Measurements from ENCODE around the gene SMURF2.
"Not testable (repeated sequence)": the region's sequence is repeated elsewhere in the genome, so short reads cannot be mapped to it uniquely, and the experiment has no call there.

The SMURF2 gene

GRCh38 chr17:64667807-64668721 lies 6.0 kb upstream of the SMURF2 start:
- DNase-seq (ENCODE audit: low spot score); FAIRE-seq: not testable (repeated sequence)

GRCh38 chr17:64664299-64664981 lies 2.3 kb upstream of the SMURF2 start:
- not testable (repeated sequence) for FAIRE-seq; DNase-seq (ENCODE audit: low spot score)

DNA sequence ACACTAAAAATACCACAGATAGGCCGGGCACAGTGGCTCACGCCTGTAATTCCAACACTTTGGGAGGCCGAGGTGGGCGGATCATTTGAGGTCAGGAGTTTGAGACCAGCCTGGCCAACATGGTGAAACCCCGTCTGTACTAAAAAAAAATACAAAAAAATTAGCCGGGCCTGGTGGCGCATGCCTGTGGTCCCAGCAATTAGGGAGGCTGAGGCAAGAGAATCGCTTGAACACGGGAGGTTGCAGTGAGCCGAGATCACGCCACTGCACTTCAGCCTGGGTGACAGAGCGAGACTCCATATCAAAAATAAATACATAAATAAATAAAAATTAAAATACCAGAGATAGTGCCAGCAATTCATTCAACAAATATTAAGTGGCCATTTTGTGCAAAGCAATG lies 1.7 kb upstream of the SMURF2 start:
- not testable (repeated sequence) for FAIRE-seq; DNase-seq (ENCODE audit: low spot score)

DNA sequence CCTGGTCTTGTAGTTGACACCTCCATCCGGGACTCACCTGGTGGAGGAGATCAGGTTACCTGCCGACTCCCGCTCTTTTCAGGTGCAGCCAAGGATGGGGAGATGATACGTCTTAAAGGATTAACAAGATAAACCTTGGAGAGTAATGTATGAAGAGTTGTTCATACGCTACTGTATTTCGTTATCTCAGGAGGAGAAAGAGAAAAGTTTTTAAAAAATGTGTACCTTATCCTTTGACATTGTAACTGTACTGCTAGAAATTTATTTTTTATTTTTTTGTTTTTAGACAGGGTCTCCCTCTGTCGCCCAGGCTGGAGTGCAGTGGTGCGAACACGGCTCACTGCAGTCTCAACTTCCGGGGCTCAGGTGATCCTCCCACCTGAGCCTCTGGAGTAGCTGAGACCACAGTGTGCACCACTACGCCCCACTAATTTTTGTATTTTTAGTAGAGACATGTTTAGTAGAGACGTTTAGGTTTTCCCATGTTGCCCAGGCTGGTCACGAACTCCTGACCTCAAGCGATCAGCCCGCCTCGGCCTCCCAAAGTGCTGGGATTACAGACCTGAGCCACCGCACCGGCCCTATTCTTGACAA lies 764 bp upstream of the SMURF2 start:
- no peak for FAIRE-seq
- DNase-seq (ENCODE audit: low spot score), result no peak

GRCh38 chr17:64661726-64661975 lies 456 bp downstream of the SMURF2 start:
- DNase-seq (ENCODE audit: low spot score), result no peak

DNA sequence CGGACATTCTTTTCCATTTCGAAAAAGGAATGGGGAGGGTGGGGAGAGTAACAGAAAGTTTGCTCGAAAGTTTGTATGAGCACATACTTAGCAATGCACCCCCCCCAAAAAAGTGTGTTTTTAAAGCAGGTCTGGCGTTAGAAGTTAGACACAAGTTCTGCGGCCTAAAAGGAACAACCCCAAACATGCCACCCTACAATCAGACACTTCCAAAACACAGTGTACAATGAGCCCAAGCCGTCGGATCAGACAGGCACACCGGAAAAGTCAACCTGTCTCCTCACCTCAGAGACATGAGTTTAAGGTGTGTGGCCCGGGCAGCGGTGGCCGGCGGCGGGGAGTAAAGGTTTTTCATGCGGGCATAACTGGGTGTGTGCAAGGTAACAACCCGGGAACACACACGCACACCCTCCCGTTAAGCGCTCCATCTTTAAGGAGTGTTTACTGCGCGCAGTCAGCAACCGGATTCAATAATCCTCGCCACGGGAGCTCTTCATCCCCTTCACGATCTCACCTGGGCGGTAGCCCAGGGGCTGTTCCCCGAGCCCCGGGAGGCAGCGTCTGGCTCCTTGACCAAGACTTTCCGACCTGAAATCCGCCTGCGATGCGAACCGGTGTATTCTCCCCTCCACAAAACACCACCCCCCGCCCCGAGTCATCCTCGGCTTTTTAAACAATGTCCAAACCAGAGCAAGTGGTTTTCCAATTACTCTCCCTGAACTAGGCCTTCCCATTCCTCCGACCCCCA lies 955 bp downstream of the SMURF2 start:
- not testable (repeated sequence) for FAIRE-seq; DNase-seq (ENCODE audit: low spot score)

More at GRCh38 chr17:64661726-64661975, 456 bp downstream of the SMURF2 start:
- FAIRE-seq, result no peak

DNA sequence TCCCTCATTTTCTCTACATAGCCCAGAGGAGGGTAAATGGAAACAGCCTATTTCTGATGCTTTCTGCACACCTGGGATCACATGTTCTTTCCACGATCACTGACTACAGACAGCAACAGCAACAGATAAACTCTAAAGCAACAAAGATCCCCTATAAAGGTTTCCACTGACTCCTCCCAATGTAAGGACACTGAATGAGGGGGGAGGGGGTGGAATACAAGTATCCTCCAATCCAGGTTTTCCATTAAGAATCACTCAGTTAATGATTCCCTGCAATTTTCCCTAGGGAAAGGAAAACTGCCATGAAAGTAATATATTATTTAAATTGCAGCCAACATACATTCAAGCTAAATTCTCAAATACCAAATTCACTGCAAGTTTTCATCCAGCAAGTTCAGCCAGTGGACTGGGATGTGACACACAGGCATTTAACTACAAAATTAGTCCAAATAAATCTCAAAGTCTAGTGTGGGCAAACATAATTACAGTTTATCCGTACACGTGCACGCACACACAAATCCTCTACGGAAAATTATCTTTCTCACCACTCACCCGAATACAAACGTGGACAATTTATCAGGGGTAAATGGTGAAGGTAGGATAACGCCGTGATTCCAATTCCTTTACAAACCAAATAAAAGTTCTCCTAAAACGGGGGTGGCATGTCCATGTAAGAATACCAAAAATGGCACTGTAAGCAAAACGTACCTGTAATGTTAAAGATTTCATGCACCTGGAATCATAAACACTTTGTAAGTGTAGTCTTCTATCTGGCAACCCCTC lies 1.7 kb downstream of the SMURF2 start:
- DNase-seq (ENCODE audit: low spot score), result not testable (repeated sequence)
- FAIRE-seq, result peak; percentile 74

- FAIRE-seq (no peak), DNase-seq (ENCODE audit: low spot score) (no peak)
These were observed 3.2 kb downstream of the SMURF2 start for GRCh38 chr17:64658931-64659330.

GRCh38 chr17:64657610-64658125 lies 4.4 kb downstream of the SMURF2 start:
- DNase-seq (ENCODE audit: low spot score), result no peak
- FAIRE-seq, result no peak

- FAIRE-seq (no peak), DNase-seq (ENCODE audit: low spot score) (no peak)
These were observed 6.4 kb downstream of the SMURF2 start for GRCh38 chr17:64655704-64656103.

GRCh38 chr17:64653985-64654355 lies 8.1 kb downstream of the SMURF2 start:
- DNase-seq (ENCODE audit: low spot score), result no peak
- FAIRE-seq, result no peak

- no peak for DNase-seq (ENCODE audit: low spot score)
- FAIRE-seq, result no peak
These were observed 8.7 kb downstream of the SMURF2 start for GRCh38 chr17:64653325-64653984.

GRCh38 chr17:64651889-64652288 lies 10.2 kb downstream of the SMURF2 start:
- no peak for FAIRE-seq
- no peak for DNase-seq (ENCODE audit: low spot score)

GRCh38 chr17:64648234-64648633 lies 13.9 kb downstream of the SMURF2 start:
- no peak for DNase-seq (ENCODE audit: low spot score)
- no peak for FAIRE-seq

DNA sequence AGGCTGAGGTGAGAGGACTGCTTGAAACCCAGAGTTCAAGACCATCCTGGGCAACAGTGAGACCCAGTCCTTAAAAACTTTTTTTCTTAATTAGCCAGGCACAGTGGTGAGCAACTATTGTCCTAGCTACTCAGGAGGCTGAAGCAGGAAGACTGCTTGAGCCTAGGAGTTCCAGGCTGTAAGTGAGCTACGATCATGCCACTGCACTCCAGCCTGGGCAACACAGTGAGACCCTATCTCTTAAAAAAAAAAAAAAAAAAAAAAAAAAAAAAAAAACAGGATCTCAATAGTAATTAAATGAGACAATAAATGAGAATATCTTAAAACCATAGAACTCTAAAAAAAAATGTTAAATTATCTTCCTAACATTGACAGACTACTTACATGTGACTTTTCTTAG lies 14.3 kb downstream of the SMURF2 start:
- DNase-seq (ENCODE audit: low spot score) (no peak), FAIRE-seq (no peak)

GRCh38 chr17:64639516-64639915 lies 22.6 kb downstream of the SMURF2 start:
- FAIRE-seq (no peak), DNase-seq (ENCODE audit: low spot score) (no peak)

GRCh38 chr17:64638552-64639203 lies 23.4 kb downstream of the SMURF2 start:
- DNase-seq (ENCODE audit: low spot score), result no peak
- no peak for FAIRE-seq

GRCh38 chr17:64635647-64636305 lies 26.3 kb downstream of the SMURF2 start:
- no peak for FAIRE-seq
- no peak for DNase-seq (ENCODE audit: low spot score)

- no peak for FAIRE-seq
These were observed 27.9 kb downstream of the SMURF2 start for GRCh38 chr17:64634218-64634617.

More at GRCh38 chr17:64634218-64634617, 27.9 kb downstream of the SMURF2 start:
- no peak for DNase-seq (ENCODE audit: low spot score)

Data from urothelium cell line (cell line).